HG03457 (cell line): ENCODE data around the gene ACAA1.
"Not testable (repeated sequence)": the region's sequence is repeated elsewhere in the genome, so short reads cannot be mapped to it uniquely, and the experiment has no call there.

Experiments used
- ATAC-seq: cut with Tn5 transposase; IDR thresholded peaks from one replicate; pipeline ENCODE4 v1.9.1; 2021; ENCODE audit warnings: moderate number of reproducible peaks; ENCODE audit not compliant: unreplicated experiment

ACAA1 gene, protein sequence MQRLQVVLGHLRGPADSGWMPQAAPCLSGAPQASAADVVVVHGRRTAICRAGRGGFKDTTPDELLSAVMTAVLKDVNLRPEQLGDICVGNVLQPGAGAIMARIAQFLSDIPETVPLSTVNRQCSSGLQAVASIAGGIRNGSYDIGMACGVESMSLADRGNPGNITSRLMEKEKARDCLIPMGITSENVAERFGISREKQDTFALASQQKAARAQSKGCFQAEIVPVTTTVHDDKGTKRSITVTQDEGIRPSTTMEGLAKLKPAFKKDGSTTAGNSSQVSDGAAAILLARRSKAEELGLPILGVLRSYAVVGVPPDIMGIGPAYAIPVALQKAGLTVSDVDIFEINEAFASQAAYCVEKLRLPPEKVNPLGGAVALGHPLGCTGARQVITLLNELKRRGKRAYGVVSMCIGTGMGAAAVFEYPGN

DNA sequence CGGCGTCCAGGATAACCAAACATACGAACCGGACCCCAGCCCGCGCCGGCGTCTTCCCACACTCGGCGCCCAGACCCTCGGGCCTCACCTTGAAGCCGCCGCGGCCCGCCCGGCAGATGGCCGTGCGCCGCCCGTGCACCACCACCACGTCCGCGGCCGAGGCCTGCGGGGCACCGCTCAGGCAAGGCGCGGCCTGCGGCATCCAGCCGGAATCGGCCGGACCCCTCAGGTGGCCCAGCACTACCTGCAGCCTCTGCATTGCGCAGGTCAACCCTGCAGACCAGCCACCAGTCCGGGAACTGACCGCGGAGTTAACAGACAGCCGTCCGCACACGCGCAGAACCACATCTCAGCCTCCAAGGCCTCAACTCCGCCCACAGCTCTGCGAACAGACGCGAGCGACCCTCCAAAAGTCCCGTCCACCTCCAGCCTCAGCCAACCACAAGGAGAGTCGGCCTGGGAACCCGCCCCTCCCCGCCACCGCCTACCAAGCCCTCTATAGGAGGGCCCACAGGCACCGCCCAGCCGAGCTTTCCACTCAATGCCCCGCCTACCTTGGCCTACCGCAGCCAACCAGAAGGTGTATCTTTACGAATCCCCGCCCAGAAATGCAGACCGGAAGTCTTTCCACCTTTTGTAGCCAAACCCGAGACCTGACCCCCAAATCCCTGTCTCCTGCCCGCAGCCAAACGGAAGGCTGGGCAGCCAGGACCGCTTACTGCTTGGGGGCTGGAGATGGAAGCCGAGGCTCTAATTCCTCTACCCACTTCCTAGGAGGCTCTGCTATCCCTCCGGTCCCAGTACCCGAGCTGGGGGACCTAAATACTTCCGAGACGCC lies at the start of gene ACAA1:
Gene ACAA1, minus strand, starts transcription at position 351 of the 838 bp plus-strand sequence. Its CDS starts 92 bp downstream, at position 259.
- peak; percentile 91 for ATAC-seq

DNA sequence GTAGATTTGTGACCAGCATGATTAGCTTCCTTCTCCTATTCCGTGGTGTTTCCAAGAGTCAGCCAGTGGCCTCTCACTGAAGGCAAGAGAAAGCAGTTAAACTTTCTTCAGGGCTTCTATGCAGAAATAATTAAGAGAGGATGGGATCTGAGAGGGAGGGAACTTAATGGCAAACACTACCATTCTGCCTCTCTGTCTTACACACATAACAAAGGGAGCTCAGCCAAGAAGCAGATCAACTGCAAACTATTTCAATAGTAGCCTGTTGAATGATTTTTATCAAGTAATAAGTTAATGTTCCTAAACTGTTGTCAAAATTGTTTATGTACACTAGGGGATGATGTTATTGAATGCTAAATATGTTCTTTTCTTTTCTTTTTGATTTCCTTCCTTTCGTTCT lies 40.3 kb upstream of the ACAA1 start:
- no peak for ATAC-seq

DNA sequence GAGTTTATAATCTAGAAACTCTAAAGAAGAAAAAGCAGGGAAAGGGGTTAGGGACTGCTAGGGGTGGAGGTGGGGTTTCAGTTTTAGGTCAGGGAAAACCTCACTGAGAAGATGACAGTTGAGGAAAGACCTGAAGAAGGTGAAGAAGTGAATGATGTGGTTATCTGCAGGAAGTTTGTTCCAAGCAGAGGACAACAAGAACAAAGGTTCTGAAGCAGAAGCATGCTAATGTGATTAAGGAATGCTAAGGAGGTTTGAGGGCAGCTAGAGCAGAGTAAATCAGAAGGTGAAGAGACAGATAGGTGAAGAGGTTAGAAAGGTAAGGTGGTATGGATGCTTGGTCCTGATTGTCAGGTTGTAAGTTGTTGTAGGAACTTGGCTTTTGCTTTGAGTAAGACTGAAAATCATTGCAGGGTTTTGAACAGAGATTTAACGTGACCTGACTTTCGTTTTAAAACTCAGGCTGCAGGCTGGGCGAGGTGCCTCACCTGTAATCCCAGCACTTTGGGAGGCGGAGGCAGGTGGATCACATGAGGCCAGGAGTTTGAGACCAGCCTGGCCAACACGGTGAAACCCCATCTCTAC lies 37.0 kb upstream of the ACAA1 start:
- ATAC-seq: no peak

DNA sequence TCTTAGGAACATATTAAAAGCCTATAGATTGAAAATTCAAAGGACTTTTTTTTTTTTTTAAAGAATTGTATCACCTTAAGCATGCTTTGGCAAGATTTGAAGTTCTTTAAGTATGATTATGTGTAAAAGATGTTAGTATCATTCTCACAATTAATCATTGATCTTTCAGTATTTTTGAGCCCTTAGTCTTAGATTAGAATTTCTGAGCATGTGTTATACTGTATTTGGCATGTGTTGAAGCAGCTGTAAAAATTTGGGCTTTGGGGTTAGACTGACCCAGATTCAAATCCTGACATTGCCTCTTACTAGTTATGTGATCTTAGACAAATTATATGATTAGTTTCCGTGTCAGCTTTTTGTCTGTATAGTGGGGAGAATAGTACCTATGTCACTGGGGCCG lies 34.7 kb upstream of the ACAA1 start:
- no peak for ATAC-seq

DNA sequence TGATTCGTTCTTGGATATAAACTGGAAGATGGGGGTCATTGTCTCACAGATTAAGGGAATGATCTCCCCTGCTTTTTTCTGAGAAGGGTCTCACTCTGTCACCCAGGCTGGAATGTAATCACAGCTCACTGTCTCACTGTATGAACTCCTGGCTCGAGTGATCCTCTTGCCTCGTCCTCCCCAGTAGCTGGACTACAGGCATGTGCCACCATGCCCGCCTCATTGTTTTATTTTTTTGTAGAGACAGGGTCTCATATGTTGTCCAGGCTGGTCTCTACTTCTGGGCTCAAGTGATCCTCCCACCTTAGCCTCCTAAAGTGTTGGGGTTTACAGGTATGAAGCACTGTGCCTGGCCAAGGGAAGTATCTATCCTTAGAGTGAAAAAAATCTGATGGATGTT lies 33.8 kb upstream of the ACAA1 start:
- no peak for ATAC-seq

DNA sequence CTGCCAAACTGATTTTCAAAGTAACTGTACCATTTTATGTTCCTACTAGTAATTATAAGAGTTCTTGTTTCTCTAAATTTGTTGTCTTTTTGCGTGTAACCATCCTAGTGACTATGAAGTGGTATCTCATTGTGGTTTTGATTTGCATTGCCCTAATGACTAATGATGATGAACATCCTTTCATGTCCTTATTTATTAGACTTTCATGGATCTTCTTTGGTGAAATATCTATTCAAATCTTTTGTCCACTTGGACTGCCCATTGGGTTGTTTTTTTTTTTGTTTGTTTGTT lies 32.0 kb upstream of the ACAA1 start:
- no peak for ATAC-seq

DNA sequence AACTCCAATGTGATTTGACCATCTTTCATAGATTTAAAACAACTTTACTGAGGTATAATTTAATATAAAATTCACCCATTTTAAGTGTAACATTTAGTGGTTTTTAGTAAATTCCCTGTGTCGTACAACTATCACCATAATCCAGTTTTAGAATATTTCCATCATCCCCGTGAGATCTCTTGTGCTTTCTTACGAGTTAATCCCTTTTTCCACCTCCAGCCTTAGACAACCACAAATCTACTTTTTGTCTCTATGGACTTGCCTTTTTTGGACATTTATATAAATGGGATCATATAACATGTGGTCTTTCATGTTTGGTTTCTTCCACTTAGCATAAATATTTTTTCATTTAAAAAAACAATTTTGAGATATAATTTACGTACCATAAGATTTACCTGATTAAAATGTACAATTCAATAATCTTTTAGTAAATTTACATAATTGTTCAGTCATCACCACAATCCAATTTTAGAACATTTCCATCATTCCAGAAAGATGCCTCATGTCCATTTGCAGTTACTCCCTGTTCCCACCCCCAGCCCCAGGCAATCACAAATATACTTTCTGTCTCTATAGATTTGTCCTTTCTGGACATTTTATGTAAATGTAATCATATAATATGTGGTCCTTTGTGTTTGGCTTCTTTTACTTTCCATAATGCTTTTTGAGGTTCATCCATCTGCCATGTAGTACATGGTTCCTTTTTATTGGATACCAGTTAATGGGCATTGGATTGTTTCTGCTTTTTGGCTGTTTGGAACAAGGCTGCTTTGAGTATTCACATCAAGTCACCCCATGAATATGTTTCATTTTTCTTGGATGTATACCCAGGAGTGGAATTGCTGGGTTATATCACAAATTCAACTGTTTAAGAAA lies 31.5 kb upstream of the ACAA1 start:
- ATAC-seq: no peak

DNA sequence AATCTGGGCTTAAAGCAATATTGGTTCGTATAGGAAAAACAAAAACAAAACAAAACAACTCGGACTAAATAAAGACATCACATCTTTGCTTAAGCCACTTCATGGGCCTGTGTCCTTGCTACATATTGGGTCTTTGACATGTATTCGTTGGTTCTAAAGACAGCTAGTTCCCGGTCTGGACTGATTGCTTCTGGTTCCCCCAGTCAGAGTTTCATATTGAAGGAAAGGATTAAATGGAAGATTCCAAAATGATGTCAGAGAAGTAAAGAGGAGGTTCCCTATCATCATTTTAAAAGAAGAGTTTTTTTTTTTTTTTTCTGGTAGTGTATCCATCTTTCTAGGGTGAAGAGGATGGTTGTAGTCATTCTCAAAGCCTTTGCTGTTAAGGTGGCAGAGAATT lies 30.7 kb upstream of the ACAA1 start:
- no peak for ATAC-seq

DNA sequence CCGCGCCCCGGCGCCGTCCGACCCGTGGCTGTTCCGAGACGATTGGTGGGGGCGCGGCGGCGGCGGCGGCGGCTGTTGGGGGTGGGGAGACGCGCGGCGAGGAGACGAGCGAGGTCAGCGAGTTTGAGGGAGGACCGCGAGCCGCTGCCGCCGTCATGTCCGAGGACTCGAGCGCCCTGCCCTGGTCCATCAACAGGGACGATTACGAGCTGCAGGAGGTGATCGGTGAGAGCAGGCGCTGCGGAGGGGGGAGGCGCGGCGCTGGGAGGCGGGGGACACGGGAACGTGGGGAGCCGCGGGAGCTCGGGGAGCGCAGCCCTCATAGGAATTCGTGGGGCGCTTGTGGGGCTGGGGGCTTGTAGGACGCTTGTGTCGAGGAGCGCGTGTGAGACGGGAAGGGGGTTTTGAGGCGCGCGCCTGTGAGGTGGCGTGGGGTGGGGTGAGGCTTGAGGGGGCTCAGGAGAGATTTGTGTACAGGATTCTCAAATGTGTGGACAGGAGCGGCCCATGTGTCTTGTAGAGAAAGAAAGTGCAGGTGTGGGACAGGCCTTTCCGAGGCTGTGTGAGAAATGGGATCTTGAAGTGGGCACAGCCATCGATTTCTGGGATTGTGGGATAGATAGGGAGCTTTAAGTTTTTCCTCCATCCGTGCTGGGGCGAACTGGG lies 28.9 kb upstream of the ACAA1 start:
- ATAC-seq: no peak

DNA sequence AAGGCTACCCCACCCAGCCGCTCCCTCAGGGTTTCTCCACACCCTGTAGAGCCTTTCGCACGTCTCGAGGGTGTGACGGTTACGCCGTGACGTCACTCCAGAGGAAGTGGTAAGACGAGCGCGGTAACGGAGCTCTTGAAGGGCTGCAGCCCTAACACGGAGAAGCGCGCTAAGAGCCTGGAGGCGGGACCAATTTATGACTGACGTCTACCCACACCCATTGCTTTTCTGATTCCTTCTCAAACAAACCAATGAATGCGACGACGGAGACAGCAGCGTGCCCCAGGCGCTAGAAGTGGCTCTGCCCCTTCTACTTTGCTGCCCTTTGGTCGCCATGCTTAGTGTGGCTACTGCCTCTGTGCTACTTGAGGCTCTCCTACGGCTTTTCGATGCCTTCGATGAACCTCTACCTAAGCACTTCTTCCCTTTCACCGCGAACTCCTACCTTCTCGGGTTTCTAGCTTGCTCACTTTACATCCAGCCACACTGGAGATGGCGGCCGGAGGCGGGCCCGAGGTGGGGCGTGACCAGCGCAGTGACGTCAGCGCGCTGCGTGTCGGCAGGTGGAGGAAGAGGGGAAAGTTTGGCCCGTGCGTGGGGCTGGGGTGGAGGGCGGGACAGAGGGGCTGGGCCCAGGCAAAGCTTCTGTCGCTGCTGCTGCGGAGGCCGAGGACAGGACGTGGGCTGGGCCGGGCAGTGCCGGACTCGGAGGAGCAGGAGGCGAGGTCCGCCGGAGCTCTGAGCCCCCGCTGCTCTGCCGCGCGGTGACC lies 28.2 kb upstream of the ACAA1 start, which contains the start of gene OXSR1:
Gene OXSR1, plus strand, starts transcription at position 586 of the 770 bp plus-strand sequence. CDS start 340 bp downstream, outside the sequence.
- ATAC-seq: peak; percentile 93

DNA sequence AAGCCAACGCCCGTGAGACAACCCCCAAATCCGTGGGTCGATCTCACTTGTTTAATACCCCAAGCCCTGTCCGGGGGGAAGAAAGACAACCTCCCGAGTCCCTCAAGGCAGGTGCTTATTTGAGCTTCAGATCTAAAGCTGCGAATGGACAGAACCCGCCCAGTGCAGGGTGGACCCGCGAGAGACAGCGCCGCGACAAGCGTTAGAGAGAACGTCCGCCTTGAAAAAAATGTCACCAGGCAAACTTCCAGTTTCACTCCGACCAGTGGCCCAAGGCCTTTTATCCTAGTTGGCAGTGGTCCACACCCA lies 27.7 kb upstream of the ACAA1 start:
- ATAC-seq: no peak

DNA sequence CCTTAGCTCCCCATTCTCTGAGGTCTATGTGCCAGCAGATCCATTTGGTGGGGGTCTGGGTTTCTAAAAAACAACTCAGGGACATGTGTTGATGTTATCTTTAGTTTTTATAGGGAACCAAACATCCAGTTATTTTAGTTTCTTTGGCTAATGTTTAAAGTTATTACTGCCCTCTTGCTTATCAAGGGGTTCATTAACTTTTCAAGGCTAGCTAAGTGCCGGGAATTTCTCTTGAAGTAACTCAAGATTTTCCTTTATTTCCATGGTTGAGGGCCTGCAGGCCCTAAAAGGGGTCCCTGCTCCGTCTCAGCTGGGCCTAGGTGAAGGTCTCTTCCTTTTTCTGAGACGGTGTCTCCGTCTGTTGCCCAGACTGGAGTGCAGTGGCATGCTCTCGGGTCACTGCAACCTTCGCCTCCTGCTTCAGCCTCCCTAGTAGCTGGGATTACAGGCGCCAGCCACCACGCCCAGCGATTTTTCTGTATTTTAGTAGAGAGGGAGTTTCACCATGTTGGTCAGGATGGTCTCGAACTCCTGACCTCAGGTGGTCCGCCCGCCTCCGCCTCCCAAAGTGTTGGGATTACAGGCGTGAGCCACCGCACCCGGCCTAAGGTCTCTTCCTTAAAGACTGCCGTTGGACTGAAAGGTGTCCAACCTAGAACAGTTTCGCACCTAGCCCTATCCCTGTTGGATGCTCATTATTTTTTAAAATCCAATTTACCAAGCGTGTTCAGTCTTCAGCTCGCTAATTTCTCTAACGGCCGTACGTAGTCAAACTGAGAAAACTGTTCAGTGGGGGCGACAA lies 27.1 kb upstream of the ACAA1 start:
- no peak for ATAC-seq

DNA sequence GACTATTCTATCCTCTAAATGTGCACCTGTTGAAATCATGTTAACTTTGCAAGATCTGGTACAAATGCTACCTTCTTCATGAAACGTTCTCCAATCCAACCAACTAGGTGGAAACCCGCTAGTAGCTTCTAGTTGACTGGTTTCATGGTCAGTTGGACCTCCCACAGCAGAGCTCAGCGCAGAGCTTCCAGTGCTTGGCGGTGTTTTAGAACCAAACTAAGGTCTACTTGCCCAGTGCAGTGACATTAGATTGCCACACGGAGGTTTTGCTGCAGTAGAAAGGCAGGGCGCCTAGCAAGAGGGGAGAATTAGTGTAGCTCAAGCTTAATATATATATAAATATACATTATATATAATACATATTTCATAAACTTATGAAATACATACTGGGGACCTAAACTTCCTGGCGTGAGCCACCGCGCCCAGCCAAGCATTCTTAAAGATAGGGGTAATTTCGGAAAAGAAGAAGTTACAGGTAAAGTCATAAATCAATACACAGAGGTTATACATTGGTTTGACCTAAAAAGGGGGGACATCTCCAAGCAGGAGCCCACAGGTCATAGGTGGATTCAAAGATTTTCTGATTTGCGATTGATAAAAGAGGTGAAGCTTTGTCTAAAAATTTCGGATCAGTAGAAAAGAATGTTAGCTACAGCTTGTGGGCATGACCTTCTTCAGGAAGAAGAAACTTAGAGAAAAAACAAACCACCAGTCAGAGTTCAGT lies 26.4 kb upstream of the ACAA1 start:
- ATAC-seq: no peak

DNA sequence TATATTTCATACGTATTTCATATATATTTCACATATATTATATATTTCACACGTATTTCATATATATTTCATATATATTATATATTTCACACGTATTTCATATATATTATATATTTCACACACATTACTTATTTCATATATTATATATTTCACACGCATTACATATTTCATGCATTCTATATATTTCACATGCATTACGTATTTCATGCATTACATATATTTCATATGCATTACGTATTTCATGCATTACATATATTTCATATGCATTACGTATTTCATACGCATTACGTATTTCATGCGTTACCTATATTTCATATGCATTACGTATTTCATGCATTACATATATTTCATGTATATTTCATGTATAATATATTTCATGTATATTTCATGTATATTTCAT lies 23.8 kb upstream of the ACAA1 start:
- not testable (repeated sequence) for ATAC-seq

DNA sequence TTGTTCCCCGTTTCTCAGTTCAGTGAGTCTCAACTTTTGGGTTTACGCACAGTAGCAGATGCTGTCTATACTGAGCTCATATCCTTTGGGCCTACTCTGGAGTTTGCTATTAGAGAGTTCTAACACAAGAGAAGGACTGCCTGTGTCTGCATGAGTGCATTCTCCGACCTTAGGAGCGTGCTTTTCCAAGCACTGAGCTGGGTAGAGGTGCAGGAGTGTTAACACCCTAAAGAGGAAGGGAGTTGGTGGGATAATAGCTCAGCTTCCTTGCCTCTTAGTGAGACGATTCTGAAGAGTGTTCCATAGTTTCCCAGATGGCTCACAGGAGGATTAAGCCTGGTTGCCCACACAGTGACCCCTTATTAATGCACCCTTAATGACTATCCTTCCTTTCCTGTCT lies 21.5 kb upstream of the ACAA1 start:
- ATAC-seq: no peak

DNA sequence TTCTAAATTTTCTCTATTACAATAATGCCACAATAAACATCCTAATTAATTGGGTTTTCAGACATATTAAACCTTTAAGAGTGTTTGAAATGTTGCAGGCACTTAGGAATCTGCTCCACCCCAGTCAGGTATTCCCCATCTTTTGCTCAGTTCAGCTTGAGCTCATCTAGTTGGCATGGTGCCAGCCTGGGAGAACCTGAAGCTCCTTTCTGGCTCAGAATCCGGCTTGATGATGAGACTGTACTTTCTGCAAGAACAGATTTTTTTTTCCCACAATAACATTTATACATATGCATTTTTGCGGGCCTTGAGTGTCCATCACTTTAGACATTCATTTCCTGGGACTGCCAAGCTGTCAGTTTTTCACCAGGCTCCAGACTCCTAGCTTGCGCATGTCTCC lies 20.7 kb upstream of the ACAA1 start:
- ATAC-seq: no peak

DNA sequence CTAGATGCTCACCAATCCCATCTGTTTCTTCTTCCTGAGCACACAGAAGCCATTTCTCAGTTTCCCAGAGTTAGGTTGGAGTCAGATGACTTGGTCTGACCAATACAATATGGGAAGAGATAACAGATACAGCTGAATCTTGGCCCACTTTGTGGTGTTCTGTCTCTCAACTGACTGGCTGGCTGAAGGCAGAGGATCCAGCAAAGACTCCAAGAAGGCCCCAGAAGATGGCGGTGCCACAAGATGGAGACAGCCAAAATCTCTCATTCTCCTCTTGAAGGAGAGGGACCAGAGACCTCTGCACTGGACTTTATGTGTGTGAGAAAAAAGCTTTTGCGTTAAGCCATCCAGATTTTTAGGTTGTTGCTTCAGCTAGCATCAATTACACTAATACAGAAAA lies 20.2 kb upstream of the ACAA1 start:
- ATAC-seq: no peak

DNA sequence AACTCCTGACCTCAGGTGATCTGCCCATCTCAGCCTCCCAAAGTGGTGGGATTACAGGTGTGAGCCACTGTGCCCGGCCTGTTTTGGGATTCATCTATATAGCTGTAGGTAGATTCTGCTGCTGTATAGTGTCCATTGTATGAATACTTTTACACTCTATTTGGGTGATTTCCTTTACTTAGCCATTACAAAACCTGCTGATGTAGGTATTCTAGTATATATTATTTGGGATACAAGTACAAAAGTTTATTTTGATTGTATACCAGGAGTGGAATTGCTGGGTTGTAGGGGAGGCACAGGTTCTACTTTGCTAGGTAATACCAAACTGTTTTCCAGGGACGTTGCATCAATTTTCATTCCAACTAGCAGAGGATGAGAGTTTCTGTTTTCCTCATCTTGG lies 18.9 kb upstream of the ACAA1 start:
- ATAC-seq: no peak
